Ishikawa (cell line): ENCODE measurements around the gene CSNK2A2.

Experiments
- CEBPB ChIP-seq: IDR thresholded peaks from 2 replicates; pipeline ENCODE4 v1.6.1; 2012
- CREB1 ChIP-seq: IDR thresholded peaks from 2 replicates; pipeline ENCODE4 v1.6.1; 2012; ENCODE audit warnings: low read depth
- EGR1 ChIP-seq: IDR thresholded peaks from 2 replicates; pipeline ENCODE4 v1.6.1; 2012
- EP300 ChIP-seq: IDR thresholded peaks from 2 replicates; pipeline ENCODE4 v1.6.1; 2012; ENCODE audit warnings: borderline replicate concordance
- FOXM1 ChIP-seq: IDR thresholded peaks from 2 replicates; pipeline ENCODE4 v1.6.1; 2012; ENCODE audit warnings: low read depth, borderline replicate concordance
- MAX ChIP-seq: IDR thresholded peaks from 2 replicates; pipeline ENCODE4 v1.6.1; 2012
- NFIC ChIP-seq: IDR thresholded peaks from 2 replicates; pipeline ENCODE4 v1.6.1; 2012
- RAD21 ChIP-seq: IDR thresholded peaks from 2 replicates; pipeline ENCODE4 v1.6.1; 2012; ENCODE audit warnings: low read depth
- REST ChIP-seq: IDR thresholded peaks from 2 replicates; pipeline ENCODE4 v1.6.1; 2012; ENCODE audit warnings: low read depth, mild to moderate bottlenecking
- TAF1 ChIP-seq: IDR thresholded peaks from 2 replicates; pipeline ENCODE4 v1.6.1; 2012; ENCODE audit warnings: low read depth, mild to moderate bottlenecking
- TCF12 ChIP-seq: IDR thresholded peaks from 2 replicates; pipeline ENCODE4 v1.6.1; 2012; ENCODE audit warnings: low read depth
- TEAD4 ChIP-seq: IDR thresholded peaks from 2 replicates; pipeline ENCODE4 v1.6.1; 2012
- USF1 ChIP-seq: IDR thresholded peaks from 2 replicates; pipeline ENCODE4 v1.6.1; 2012
- YY1 ChIP-seq: IDR thresholded peaks from 2 replicates; pipeline ENCODE4 v1.6.1; 2012; ENCODE audit warnings: low read depth
- ZBTB7A ChIP-seq: IDR thresholded peaks from 2 replicates; pipeline ENCODE4 v1.6.1; 2012; ENCODE audit warnings: low read depth

The CSNK2A2 gene

GRCh38 chr16:58160855-58161254 lies 37.1 kb downstream of the CSNK2A2 start:
- TF ChIP-seq ZBTB7A: no peak
- no peak for TF ChIP-seq MAX
- no peak for TF ChIP-seq USF1
- TF ChIP-seq YY1: no peak
- TF ChIP-seq CEBPB: no peak
- no peak for TF ChIP-seq TEAD4
- TF ChIP-seq REST: no peak
- no peak for TF ChIP-seq EGR1
- TF ChIP-seq EP300: no peak

- TF ChIP-seq EP300 (no peak), NFIC (no peak), MAX (no peak), FOXM1 (no peak)
Observed at GRCh38 chr16:58158725-58159124, 39.2 kb downstream of the CSNK2A2 start.

- TF ChIP-seq MAX: no peak
- TF ChIP-seq CREB1: no peak
- no peak for TF ChIP-seq ZBTB7A
- no peak for TF ChIP-seq USF1
- TF ChIP-seq CEBPB: no peak
Observed at GRCh38 chr16:58157951-58158540, 39.9 kb downstream of the CSNK2A2 start.

DNA sequence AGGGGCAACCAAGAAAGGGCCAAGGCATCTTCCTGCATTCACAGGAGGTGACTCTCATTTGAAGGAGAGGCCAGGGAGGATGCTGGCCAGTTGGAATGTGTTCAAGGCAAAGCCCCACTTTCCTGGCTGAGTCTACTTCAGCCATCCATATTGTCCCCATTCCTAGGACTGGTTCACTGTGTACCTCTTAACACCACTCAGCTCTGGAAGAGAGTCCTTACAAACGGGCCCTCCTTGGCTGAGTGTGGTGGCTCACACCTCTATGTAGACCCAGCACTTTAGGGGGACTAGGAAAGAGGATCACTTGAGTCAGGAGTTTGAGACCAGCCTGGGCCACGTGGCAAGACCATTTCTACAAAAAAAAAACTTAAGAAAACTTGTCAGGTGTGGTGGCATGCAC lies 40.7 kb downstream of the CSNK2A2 start:
- TF ChIP-seq CREB1 (no peak), RAD21 (no peak), ZBTB7A (no peak), EP300 (no peak), TEAD4 (no peak), TAF1 (no peak), USF1 (no peak), NFIC (no peak), MAX (no peak)

GRCh38 chr16:58155839-58156238 lies 42.1 kb downstream of the CSNK2A2 start:
- no peak for TF ChIP-seq TAF1
- no peak for TF ChIP-seq FOXM1
- no peak for TF ChIP-seq USF1
- no peak for TF ChIP-seq CREB1
- TF ChIP-seq NFIC: no peak
- no peak for TF ChIP-seq REST
- no peak for TF ChIP-seq ZBTB7A
- no peak for TF ChIP-seq TCF12
- no peak for TF ChIP-seq CEBPB
- TF ChIP-seq EP300: no peak
- TF ChIP-seq EGR1: no peak
- no peak for TF ChIP-seq MAX
- TF ChIP-seq YY1: no peak
- no peak for TF ChIP-seq RAD21
- no peak for TF ChIP-seq TEAD4
